ENCODE data around the gene ZNF48.
A peak's percentile ranks its signal among the peaks of the same experiment; 100 is the strongest.

Gene ZNF48

DNA sequence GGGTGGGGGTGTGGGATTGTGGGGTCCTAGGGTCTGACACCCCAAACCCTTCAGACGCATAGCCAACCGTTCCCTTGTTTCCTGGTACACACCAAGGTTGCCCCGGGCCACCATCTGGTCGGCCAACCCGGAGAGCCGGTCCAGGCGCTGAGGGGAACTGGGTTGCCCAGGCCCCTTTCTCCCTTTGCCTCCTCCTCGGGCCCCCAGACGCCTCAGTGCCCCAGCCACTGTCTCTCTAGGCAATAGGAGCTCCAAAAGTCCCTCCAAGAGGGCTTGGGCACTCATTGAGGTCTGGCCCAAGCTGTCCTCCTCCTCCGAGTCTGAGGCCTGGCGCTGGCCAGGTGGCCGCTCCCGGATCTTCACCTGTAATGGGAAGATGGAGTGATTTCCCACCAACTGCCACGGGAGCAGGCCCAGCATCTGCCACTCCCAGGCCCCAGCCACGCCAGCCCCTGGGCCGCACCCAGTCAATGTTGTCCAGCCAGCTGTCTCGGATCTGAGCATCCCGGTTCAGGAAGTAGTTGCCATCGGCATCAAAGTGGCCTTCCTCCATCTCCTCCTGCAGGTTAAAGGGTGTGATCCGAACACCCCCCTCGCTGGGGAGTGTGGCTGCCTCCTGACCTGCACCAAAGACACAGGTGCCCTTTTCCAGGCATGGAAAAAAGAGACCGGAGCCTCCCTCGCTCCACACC is 41.6 kb upstream of the ZNF48 start:
- peak overlapping the region in 1 of 2 donors; percentile 74 for H3K4me3 ChIP-seq
- TF ChIP-seq, protein P1, sequence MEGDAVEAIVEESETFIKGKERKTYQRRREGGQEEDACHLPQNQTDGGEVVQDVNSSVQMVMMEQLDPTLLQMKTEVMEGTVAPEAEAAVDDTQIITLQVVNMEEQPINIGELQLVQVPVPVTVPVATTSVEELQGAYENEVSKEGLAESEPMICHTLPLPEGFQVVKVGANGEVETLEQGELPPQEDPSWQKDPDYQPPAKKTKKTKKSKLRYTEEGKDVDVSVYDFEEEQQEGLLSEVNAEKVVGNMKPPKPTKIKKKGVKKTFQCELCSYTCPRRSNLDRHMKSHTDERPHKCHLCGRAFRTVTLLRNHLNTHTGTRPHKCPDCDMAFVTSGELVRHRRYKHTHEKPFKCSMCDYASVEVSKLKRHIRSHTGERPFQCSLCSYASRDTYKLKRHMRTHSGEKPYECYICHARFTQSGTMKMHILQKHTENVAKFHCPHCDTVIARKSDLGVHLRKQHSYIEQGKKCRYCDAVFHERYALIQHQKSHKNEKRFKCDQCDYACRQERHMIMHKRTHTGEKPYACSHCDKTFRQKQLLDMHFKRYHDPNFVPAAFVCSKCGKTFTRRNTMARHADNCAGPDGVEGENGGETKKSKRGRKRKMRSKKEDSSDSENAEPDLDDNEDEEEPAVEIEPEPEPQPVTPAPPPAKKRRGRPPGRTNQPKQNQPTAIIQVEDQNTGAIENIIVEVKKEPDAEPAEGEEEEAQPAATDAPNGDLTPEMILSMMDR (IDR thresholded peaks at IDR 0.05), result no peak
- intact Hi-C loops (cut with DNase I; ENCODE audit: low total_unique reads), result no loop called here
- peaks cover 12 to 61% (median 51%) of the 10 kb centered on the region in 3 donors for H3K36me3 ChIP-seq
- DNase-seq, result peak in 1 of 2 donors; percentile 65
- no peaks in the 10 kb centered on the region for H3K9me3 ChIP-seq
- H3K27ac ChIP-seq, result peak overlapping the region; percentile 28 to 86
- H3K4me1 ChIP-seq, result peaks cover 0 to 53% (median 46%) of the 10 kb centered on the region in 4 donors
- H3K27me3 ChIP-seq, result no peaks in the 10 kb centered on the region

DNA sequence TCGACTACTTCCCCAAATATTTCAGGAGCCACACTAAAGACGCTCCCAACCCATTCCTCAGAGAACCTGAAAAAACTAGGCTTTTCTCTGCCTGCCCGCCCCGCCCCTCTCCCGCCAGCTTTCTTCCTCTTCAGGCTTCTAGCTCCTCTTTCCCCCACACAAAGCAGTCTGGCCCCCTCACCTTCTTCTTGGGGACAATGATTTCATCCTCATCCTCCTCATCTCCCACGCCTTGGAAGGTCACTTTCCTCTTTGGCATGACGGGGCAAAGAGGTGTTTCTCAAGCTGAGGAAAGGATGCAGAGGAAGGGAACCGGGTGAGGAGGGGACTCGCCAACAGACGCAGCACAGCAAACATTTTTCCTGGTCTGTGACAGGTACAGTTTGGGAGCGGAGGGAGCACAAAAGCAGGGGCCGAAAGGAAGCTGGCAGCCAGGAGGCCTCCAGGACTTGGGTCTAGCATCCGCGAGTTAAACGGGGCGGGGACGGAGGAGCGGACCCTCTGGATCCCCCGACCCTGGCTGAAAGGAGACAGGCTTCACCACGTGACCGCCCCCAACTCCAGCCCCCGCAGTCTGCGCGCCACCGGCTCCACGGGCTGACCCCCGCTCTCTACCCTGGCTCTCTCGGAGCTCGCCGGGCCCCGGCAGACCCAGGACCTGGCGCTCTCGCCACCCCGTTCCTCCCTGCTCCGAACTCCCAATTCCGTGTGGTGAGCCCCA is 40.6 kb upstream of the ZNF48 start:
- TF ChIP-seq, protein P1 (IDR thresholded peaks at IDR 0.05), result no peak
- H3K27me3 ChIP-seq, result no peaks in the 10 kb centered on the region
- H3K36me3 ChIP-seq, result peaks cover 20 to 71% (median 61%) of the 10 kb centered on the region in 3 donors
- DNase-seq, result peak in 1 of 2 donors; percentile 72
- peak overlapping the region; percentile 74 to 99 for H3K4me3 ChIP-seq
- peak overlapping the region; percentile 86 to 92 for H3K27ac ChIP-seq
- peaks cover 0 to 53% (median 46%) of the 10 kb centered on the region in 4 donors for H3K4me1 ChIP-seq
- intact Hi-C loops (cut with DNase I; ENCODE audit: low total_unique reads), result no loop called here
- no peaks in the 10 kb centered on the region for H3K9me3 ChIP-seq

GRCh38 chr16:30355144-30355953 is 39.9 kb upstream of the ZNF48 start, which contains the start of gene CD2BP2:
Gene CD2BP2, minus strand, starts transcription at chr16:30355308. Its CDS starts 627 bp downstream, at chr16:30354681.
- intact Hi-C loops (cut with DNase I; ENCODE audit: low total_unique reads), result no loop called here
- Histone ChIP-seq H3K9me3 (no peaks in the 10 kb centered on the region), H3K4me3 (peak within 1 kb of the TSS; percentile 74 to 99), H3K27me3 (no peaks in the 10 kb centered on the region), H3K36me3 (peaks cover 21 to 71% (median 65%) of the 10 kb centered on the region in 3 donors), H3K27ac (peak within 1 kb of the TSS; percentile 86 to 92), H3K4me1 (peaks cover 0 to 53% (median 46%) of the 10 kb centered on the region in 4 donors)
- TF ChIP-seq, protein P1 (IDR thresholded peaks at IDR 0.05), result no peak
- DNase-seq, result peak; percentile 98 to 99

- no peaks in the 10 kb centered on the region for H3K27me3 ChIP-seq
- H3K36me3 ChIP-seq, result peaks cover 21 to 71% (median 60%) of the 10 kb centered on the region in 3 donors
- peaks cover 0 to 53% (median 46%) of the 10 kb centered on the region in 4 donors for H3K4me1 ChIP-seq
- H3K9me3 ChIP-seq, result no peaks in the 10 kb centered on the region
- peak overlapping the region; percentile 74 to 99 for H3K4me3 ChIP-seq
- H3K27ac ChIP-seq, result peak overlapping the region; percentile 86 to 92
- no peak for DNase-seq
- TF ChIP-seq, protein P1 (IDR thresholded peaks at IDR 0.05), result no peak
- intact Hi-C loops (cut with DNase I; ENCODE audit: low total_unique reads), result no loop called here
Measured at GRCh38 chr16:30355954-30356308, 39.3 kb upstream of the ZNF48 start.

- peak in 1 of 2 donors; percentile 64 for DNase-seq
- H3K27ac ChIP-seq, result peak overlapping the region; percentile 86 to 92
- H3K4me3 ChIP-seq, result peak overlapping the region; percentile 74 to 99
- H3K9me3 ChIP-seq, result no peaks in the 10 kb centered on the region
- TF ChIP-seq, protein P1 (IDR thresholded peaks at IDR 0.05), result no peak
- peaks cover 0 to 49% (median 44%) of the 10 kb centered on the region in 4 donors for H3K4me1 ChIP-seq
- H3K36me3 ChIP-seq, result peaks cover 21 to 71% (median 54%) of the 10 kb centered on the region in 3 donors
- intact Hi-C loops (cut with DNase I; ENCODE audit: low total_unique reads), result no loop called here
- no peaks in the 10 kb centered on the region for H3K27me3 ChIP-seq
Measured at GRCh38 chr16:30356401-30357084, 38.7 kb upstream of the ZNF48 start.
